Liver (tissue), 9 donors: ENCODE results near the gene FER1L5. TPM values are rescaled to one million over a fixed set of nuclear protein-coding genes. Genes with fewer than 3 reads are reported as not detected.

ENCODE experiments used
- DNase-seq: peaks from one replicate; pipeline ENCODE4 v3.0.0-alpha.2; 2017; ENCODE audit warnings: low spot score
- H3K27ac ChIP-seq, 2 donors: one replicate each; pipeline ENCODE4 v1.7.0; 2013; ENCODE audit warnings: inconsistent platforms in 2 of 2, low read length in 2 of 2, control low read depth in 1 of 2, low read depth in 1 of 2, mild to moderate bottlenecking in 1 of 2
- H3K27me3 ChIP-seq, 4 donors: one replicate each; pipeline versions ENCODE4 v1.6.1 to v1.7.0; 2013; ENCODE audit warnings: low read length in 3 of 4, inconsistent platforms in 1 of 4, mild to moderate bottlenecking in 1 of 4, moderate library complexity in 1 of 4; ENCODE audit not compliant: control insufficient read depth in 4 of 4, insufficient read depth in 4 of 4
- H3K36me3 ChIP-seq, 4 donors: one replicate each; pipeline versions ENCODE4 v1.6.1 to v1.7.0; 2013; ENCODE audit warnings: low read length in 3 of 4, mild to moderate bottlenecking in 3 of 4, low read depth in 1 of 4, moderate library complexity in 1 of 4; ENCODE audit not compliant: control insufficient read depth in 4 of 4, insufficient read depth in 3 of 4
- H3K4me1 ChIP-seq, 4 donors: one replicate each; pipeline versions ENCODE4 v1.6.1 to v1.7.0; 2013; ENCODE audit warnings: low read length in 3 of 4, mild to moderate bottlenecking in 3 of 4, moderate library complexity in 1 of 4; ENCODE audit not compliant: control insufficient read depth in 4 of 4, insufficient read depth in 4 of 4
- H3K4me3 ChIP-seq, 3 donors: one replicate each; pipeline versions ENCODE4 v1.6.1 to v1.7.0; 2013; ENCODE audit warnings: low read length in 3 of 3, control low read depth in 1 of 3, low read depth in 1 of 3, mild to moderate bottlenecking in 1 of 3
- H3K9ac ChIP-seq, 2 donors: one replicate each; pipeline ENCODE4 v1.7.0; 2013; ENCODE audit warnings: low read length in 2 of 2, mild to moderate bottlenecking in 2 of 2, moderate library complexity in 2 of 2, control low read depth in 1 of 2, low read depth in 1 of 2
- H3K9me3 ChIP-seq, 4 donors: one replicate each; pipeline versions ENCODE4 v1.6.1 to v1.7.0; 2013; ENCODE audit warnings: low read length in 3 of 4; ENCODE audit not compliant: control insufficient read depth in 4 of 4
- ATF3 ChIP-seq: IDR thresholded peaks from 2 replicates; pipeline ENCODE4 v1.6.1; 2016; ENCODE audit warnings: antibody characterized with exemption
- CTCF ChIP-seq: fragments of 150-350 bp; IDR thresholded peaks from 2 replicates; pipeline ENCODE4 v1.5.1; 2017; ENCODE audit warnings: improper control_type of control experiment, low read depth, low read length; ENCODE audit not compliant: missing input control
- EGR1 ChIP-seq, 2 donors: IDR thresholded peaks; 2 replicates each; pipeline ENCODE4 v1.6.1; 2016 to 2018; ENCODE audit warnings: antibody characterized with exemption in 2 of 2, low read depth in 2 of 2
- FOXA1 ChIP-seq: IDR thresholded peaks from 2 replicates; pipeline ENCODE4 v1.6.1; 2016; ENCODE audit warnings: antibody characterized with exemption
- FOXA2 ChIP-seq: IDR thresholded peaks from 2 replicates; pipeline ENCODE4 v1.6.1; 2016; ENCODE audit warnings: antibody characterized with exemption
- GABPA ChIP-seq, 2 donors: IDR thresholded peaks in 1 of 2; conservative IDR thresholded peaks in 1 of 2; 2 replicates each; pipeline ENCODE4 v1.6.1; 2016; ENCODE audit warnings: antibody characterized with exemption in 2 of 2, mild to moderate bottlenecking in 1 of 2, moderate library complexity in 1 of 2
- HNF4A ChIP-seq, 2 donors: conservative IDR thresholded peaks; 2 replicates each; pipeline ENCODE4 v1.6.1; 2016; ENCODE audit warnings: antibody characterized with exemption in 2 of 2, mild to moderate bottlenecking in 2 of 2
- HNF4G ChIP-seq: IDR thresholded peaks from 2 replicates; pipeline ENCODE4 v1.6.1; 2016; ENCODE audit warnings: antibody characterized with exemption
- JUND ChIP-seq, 2 donors: IDR thresholded peaks; 2 replicates each; pipeline ENCODE4 v1.6.1; 2016; ENCODE audit warnings: antibody characterized with exemption in 2 of 2
- MAX ChIP-seq: IDR thresholded peaks from 2 replicates; pipeline ENCODE4 v1.6.1; 2016; ENCODE audit warnings: antibody characterized with exemption
- NR2F2 ChIP-seq: IDR thresholded peaks from 2 replicates; pipeline ENCODE4 v1.6.1; 2016; ENCODE audit warnings: antibody characterized with exemption
- RAD21 ChIP-seq, 2 donors: IDR thresholded peaks; 2 replicates each; pipeline ENCODE4 v1.6.1; 2016; ENCODE audit warnings: antibody characterized with exemption in 2 of 2, mild to moderate bottlenecking in 2 of 2
- REST ChIP-seq: IDR thresholded peaks from 2 replicates; pipeline ENCODE4 v1.6.1; 2016; ENCODE audit warnings: antibody characterized with exemption, mild to moderate bottlenecking
- RXRA ChIP-seq, 2 donors: IDR thresholded peaks; 2 replicates each; pipeline ENCODE4 v1.6.1; 2017 to 2018; ENCODE audit warnings: antibody characterized with exemption in 2 of 2, mild to moderate bottlenecking in 1 of 2
- SP1 ChIP-seq: IDR thresholded peaks from 2 replicates; pipeline ENCODE4 v1.6.1; 2018; ENCODE audit warnings: antibody characterized with exemption, mild to moderate bottlenecking
- TAF1 ChIP-seq: conservative IDR thresholded peaks from 2 replicates; pipeline ENCODE4 v1.6.1; 2016; ENCODE audit warnings: antibody characterized with exemption, mild to moderate bottlenecking
- YY1 ChIP-seq: IDR thresholded peaks from 2 replicates; pipeline ENCODE4 v1.6.1; 2016; ENCODE audit warnings: antibody characterized with exemption, mild to moderate bottlenecking
- ZBTB33 ChIP-seq: IDR thresholded peaks from 2 replicates; pipeline ENCODE4 v1.6.1; 2016; ENCODE audit warnings: antibody characterized with exemption
- WGBS: extraction: QIAGEN DNeasy Blood & Tissue Kit; methylation state at CpG from one replicate; pipeline ENCODE4 v1.1.7; 2013; 5-methylcytosine and 5-hydroxymethylcytosine counted together
- polyA plus RNA-seq, 2 donors: library from polyadenylated mRNA; stranded (reverse) in 1 of 2; unstranded in 1 of 2; fragments of 200-250 nt in 1 of 2; fragments of >200 nt in 1 of 2; fragmentation: Nextera tagmentation in 1 of 2; extraction: Ambion mirVana in 1 of 2; gene quantifications; one replicate each; pipeline versions ENCODE4 v1.2.1 to v1.2.3, GENCODE V29; 2013 to 2015
- total RNA-seq, 2 donors: library from RNA; depleted of rRNA; stranded (reverse); fragments of >200 nt; gene quantifications; one replicate each; pipeline ENCODE4 v1.2.3, GENCODE V29; 2014
- donor health status: healthy.
- donor health status: healthy.
- donor health status: healthy.
- donor health status: healthy.
- donor health status: healthy.

The FER1L5 gene
- total and polyA plus RNA-seq, 4 donors, result under 0.01 TPM; not detected in 3

GRCh38 chr2:96687711-96688640, 45.4 kb downstream of the FER1L5 start:
- TF ChIP-seq HNF4G (no peak), RXRA (IDR thresholded peaks at IDR 0.05) (no peak), RAD21 (IDR thresholded peaks at IDR 0.05) (no peak), ATF3 (no peak)
- no peaks in the 10 kb centered on the region for H3K9me3 ChIP-seq
- no peaks in the 10 kb centered on the region for H3K36me3 ChIP-seq
- no peak overlapping the region for H3K4me3 ChIP-seq
- H3K9ac ChIP-seq, result no peak overlapping the region
- no peaks in the 10 kb centered on the region for H3K27me3 ChIP-seq
- whole genome bisulfite sequencing, result 88% methylated on average over 27 of the region's 27 CpGs
- peaks cover 0 to 3% (median 0%) of the 10 kb centered on the region in 4 donors for H3K4me1 ChIP-seq
- no peak for DNase-seq
- H3K27ac ChIP-seq, result no peak overlapping the region

GRCh38 chr2:96688649-96689430, 46.3 kb downstream of the FER1L5 start:
- Histone ChIP-seq H3K36me3 (no peaks in the 10 kb centered on the region), H3K27me3 (no peaks in the 10 kb centered on the region), H3K9me3 (no peaks in the 10 kb centered on the region), H3K9ac (no peak overlapping the region), H3K4me1 (peaks cover 0 to 2% (median 0%) of the 10 kb centered on the region in 4 donors), H3K4me3 (no peak overlapping the region), H3K27ac (no peak overlapping the region)
- TF ChIP-seq REST (no peak), RXRA (IDR thresholded peaks at IDR 0.05) (no peak), MAX (no peak), RAD21 (IDR thresholded peaks at IDR 0.05) (no peak), HNF4A (conservative IDR thresholded peaks at IDR 0.05) (no peak), GABPA (IDR thresholded peaks at IDR 0.05 in 1 of 2, conservative IDR thresholded peaks at IDR 0.05 in 1 of 2) (no peak), NR2F2 (no peak), ATF3 (no peak), HNF4G (no peak), FOXA2 (no peak), FOXA1 (no peak), SP1 (no peak), ZBTB33 (no peak), JUND (IDR thresholded peaks at IDR 0.05) (no peak), EGR1 (IDR thresholded peaks at IDR 0.05; ENCODE audit: low read depth in 2 of 2) (no peak), CTCF (no peak), TAF1 (no peak), YY1 (no peak)
- WGBS, result 95% methylated on average over 11 of the region's 11 CpGs
- no peak for DNase-seq
